ENCODE data around the gene PRKRA. TPM values are rescaled to one million over a fixed set of nuclear protein-coding genes. Genes with fewer than 3 reads are reported as not detected.

PRKRA gene
- total and polyA plus RNA-seq, 9 of the 15 experiments (the other 6 are each of a cell fraction or from before 2014, with no cell fraction given) = 14.1 to 78.1 (median 52.3) TPM

DNA sequence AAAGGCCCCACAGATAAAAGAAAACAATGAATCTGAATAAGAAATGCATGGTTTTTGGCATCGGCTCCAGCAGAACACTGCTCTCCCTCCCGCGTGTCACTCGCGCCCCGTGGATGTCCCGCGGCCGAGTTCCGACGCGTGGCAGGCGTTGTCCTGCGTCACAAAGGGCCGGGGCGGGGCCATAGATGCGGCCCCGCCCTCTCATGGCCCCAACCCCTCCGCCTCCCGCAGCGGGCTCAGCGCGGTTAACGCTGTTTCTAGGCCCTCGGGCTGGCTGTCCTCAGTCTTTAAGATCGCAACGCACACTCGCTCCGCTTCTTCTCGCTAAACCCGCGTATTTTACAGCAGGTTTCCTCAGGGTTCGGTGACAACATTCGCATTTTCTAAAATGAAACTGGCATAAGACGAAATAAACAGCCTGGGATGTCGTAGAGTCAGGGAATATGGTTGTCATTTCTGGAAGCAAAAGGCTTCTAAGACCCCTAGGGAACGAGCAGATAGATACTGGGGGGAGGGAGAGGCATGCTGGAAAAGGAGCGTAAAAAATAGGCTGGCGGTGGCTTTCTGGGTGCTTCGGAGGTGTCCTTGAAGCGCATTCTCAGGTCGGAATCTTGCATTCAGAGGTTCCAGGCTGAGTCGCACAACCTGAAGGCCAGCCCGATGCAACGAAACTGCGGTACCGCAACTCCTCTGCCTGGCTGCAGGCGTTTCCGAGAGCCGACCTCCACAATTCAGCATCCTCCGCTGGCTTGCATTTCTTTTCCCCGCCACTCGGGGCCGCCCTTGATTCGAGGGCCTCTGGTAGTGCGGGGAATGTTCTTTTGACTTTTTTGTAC is 27.7 kb upstream of the PRKRA start, which contains the start of gene FKBP7 (continued):
- TF ChIP-seq GATA2 (CRISPR knock-in tag; IDR thresholded peaks at IDR 0.05) (peak; percentile 12; the same call in 1 of the 2 replicates), ZC3H8 (IDR thresholded peaks at IDR 0.05) (no peak), FOXA1 (IDR thresholded peaks at IDR 0.05; ENCODE audit: borderline replicate concordance) (no peak), ZNF609 (CRISPR knock-in tag; IDR thresholded peaks at IDR 0.05; ENCODE audit: borderline replicate concordance) (no peak), SMARCA4 (IDR thresholded peaks at IDR 0.05) (no peak; the same call in 1 of the 2 replicates), NONO (IDR thresholded peaks at IDR 0.05; ENCODE audit: low read depth in 2 of 2, low read length in 1 of 2) (no peak), HSF4 (CRISPR knock-in tag; IDR thresholded peaks at IDR 0.05; ENCODE audit: borderline replicate concordance) (no peak), ZNF165 (CRISPR knock-in tag; IDR thresholded peaks at IDR 0.05; ENCODE audit: borderline replicate concordance) (no peak), HIVEP1 (CRISPR knock-in tag; IDR thresholded peaks at IDR 0.05) (no peak), TBP (optimal IDR thresholded peaks at IDR 0.05; ENCODE audit: low read depth, low read length) (peak; percentile 66), TAF15 (IDR thresholded peaks at IDR 0.05; ENCODE audit: low read depth, low read length) (no peak), FIP1L1 (IDR thresholded peaks at IDR 0.05; ENCODE audit: low read depth, low read length, poor library complexity, severe bottlenecking) (no peak), RCOR1 (IDR thresholded peaks at IDR 0.05; ENCODE audit: borderline replicate concordance in 1 of 2, low read depth in 2 of 2, low read length in 2 of 2) (peak in 1 of 2 experiments; percentile 93; a peak in 2 of 4 replicates), ELK1 (CRISPR knock-in tag; IDR thresholded peaks at IDR 0.05) (no peak), MAFK (IDR thresholded peaks at IDR 0.05; ENCODE audit: low read length) (0 out of 2 replicates have a peak, but pooled peaks have one; percentile 27), KAT8 (IDR thresholded peaks at IDR 0.05; ENCODE audit: low read depth) (no peak), NR2C2 (CRISPR knock-in tag; IDR thresholded peaks at IDR 0.05) (0 out of 2 replicates have a peak, but pooled peaks have one; percentile 64), NR2C2 (tag; IDR thresholded peaks at IDR 0.05) (peak; percentile 48; the same call in 1 of the 2 replicates), MYBL2 (IDR thresholded peaks at IDR 0.05; ENCODE audit: low read depth) (no peak), MYBL2 (CRISPR knock-in tag; IDR thresholded peaks at IDR 0.05; ENCODE audit: borderline replicate concordance) (no peak)
- TF ChIP-seq, protein P1, sequence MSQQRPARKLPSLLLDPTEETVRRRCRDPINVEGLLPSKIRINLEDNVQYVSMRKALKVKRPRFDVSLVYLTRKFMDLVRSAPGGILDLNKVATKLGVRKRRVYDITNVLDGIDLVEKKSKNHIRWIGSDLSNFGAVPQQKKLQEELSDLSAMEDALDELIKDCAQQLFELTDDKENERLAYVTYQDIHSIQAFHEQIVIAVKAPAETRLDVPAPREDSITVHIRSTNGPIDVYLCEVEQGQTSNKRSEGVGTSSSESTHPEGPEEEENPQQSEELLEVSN (IDR thresholded peaks at IDR 0.05; ENCODE audit: borderline replicate concordance in 1 of 2, extremely low read depth in 1 of 2, insufficient read depth in 1 of 2, insufficient read length in 1 of 2, low read depth in 1 of 2, low read length in 1 of 2, poor library complexity in 1 of 2, severe bottlenecking in 1 of 2) = peak; percentile 88 to 95

Data from K562 (cell line).